GM18526 (cell line): Measurements from ENCODE around the gene ITPRID1.

Experiments
- POLR2A ChIP-seq: IDR thresholded peaks from 3 replicates; pipeline ENCODE4 v1.6.1; 2011; ENCODE audit not compliant: insufficient read length; ENCODE audit errors: extremely low read depth

ITPRID1 gene

GRCh38 chr7:31563951-31564350 lies 50.1 kb downstream of the ITPRID1 start:
- no peak for TF ChIP-seq POLR2A

- no peak for TF ChIP-seq POLR2A
Observed at GRCh38 chr7:31564661-31565060, 50.8 kb downstream of the ITPRID1 start.

- TF ChIP-seq POLR2A: no peak
Observed at GRCh38 chr7:31569528-31569927, 55.6 kb downstream of the ITPRID1 start.

GRCh38 chr7:31583526-31583925 lies 69.6 kb downstream of the ITPRID1 start:
- no peak for TF ChIP-seq POLR2A

GRCh38 chr7:31583942-31584341 lies 70.1 kb downstream of the ITPRID1 start:
- no peak for TF ChIP-seq POLR2A

- TF ChIP-seq POLR2A: no peak
Observed at GRCh38 chr7:31595390-31595789, 81.5 kb downstream of the ITPRID1 start.

GRCh38 chr7:31602041-31602625 lies 88.2 kb downstream of the ITPRID1 start:
- TF ChIP-seq POLR2A: no peak

GRCh38 chr7:31603046-31603445 lies 89.2 kb downstream of the ITPRID1 start:
- no peak for TF ChIP-seq POLR2A

- no peak for TF ChIP-seq POLR2A
Observed at GRCh38 chr7:31613604-31614003, 99.7 kb downstream of the ITPRID1 start.

- no peak for TF ChIP-seq POLR2A
Observed at GRCh38 chr7:31633467-31633866, 119.6 kb downstream of the ITPRID1 start.

GRCh38 chr7:31633894-31634494 lies 120.1 kb downstream of the ITPRID1 start:
- no peak for TF ChIP-seq POLR2A

GRCh38 chr7:31640381-31640780 lies 126.5 kb downstream of the ITPRID1 start:
- no peak for TF ChIP-seq POLR2A

GRCh38 chr7:31642681-31643115 lies 128.8 kb downstream of the ITPRID1 start:
- no peak for TF ChIP-seq POLR2A

- TF ChIP-seq POLR2A: no peak
Observed at GRCh38 chr7:31646942-31647341, 133.1 kb downstream of the ITPRID1 start.

GRCh38 chr7:31647511-31647910 lies 133.6 kb downstream of the ITPRID1 start:
- TF ChIP-seq POLR2A: no peak

- no peak for TF ChIP-seq POLR2A
Observed at GRCh38 chr7:31648288-31648687, 134.4 kb downstream of the ITPRID1 start.

GRCh38 chr7:31648880-31649279 lies 135.0 kb downstream of the ITPRID1 start:
- no peak for TF ChIP-seq POLR2A
